K562 (cell line): ENCODE data around the gene EXOC6. TPM values are rescaled to one million over a fixed set of nuclear protein-coding genes. Genes with fewer than 3 reads are reported as not detected.
A peak's percentile ranks its signal among the peaks of the same experiment; 100 is the strongest.

Source experiments
- ATAC-seq: fragments of 200-7000 bp; cut with Tn5 transposase; 3 replicates; pipeline ENCODE4 v1.9.1; 2020; ENCODE audit warnings: moderate library complexity
- BruUV-seq: library from RNA; stranded (reverse); fragments of 400-500 nt; replicated peaks from 2 replicates; lab custom pipeline; 2021; lab: Mats Ljungman, UMichigan
- CTCF ChIA-PET: fragments of 300-600 bp; formaldehyde crosslinking; extraction: SDS; loops from one replicate; lab custom pipeline; 2021; ENCODE audit warnings: low intra/inter-chr PET ratio; lab: Yijun Ruan, JAX
- POLR2A ChIA-PET: fragments of 300-600, 350-650 bp; sonication (Branson Sonifier 250); formaldehyde crosslinking; extraction: SDS; loops from one replicate; lab custom pipeline; 2021; ENCODE audit warnings: antibody characterized with exemption, inconsistent platforms; lab: Yijun Ruan, JAX
- DNase-seq, 4 experiments: peaks; one replicate each; pipeline versions ENCODE4 v3.0.0 to v3.0.0-alpha.2; 2011 to 2018; ENCODE audit warnings: low spot score in 3 of 4, mixed read lengths in 3 of 4; ENCODE audit errors: extremely low read depth in 1 of 4
- FAIRE-seq: peaks from 2 replicates; lab custom pipeline; 2011; peaks lifted over from hg19 to GRCh38; lab: Jason Lieb, UNC
- H2AFZ ChIP-seq: 2 replicates; pipeline ENCODE4 v1.6.0; 2011; ENCODE audit warnings: low read depth, low read length, control low read depth, inconsistent platforms
- H3K27ac ChIP-seq: fragments of 200-600 bp; 3 replicates; pipeline ENCODE4 v1.8.0; 2011; ENCODE audit warnings: low read depth, mild to moderate bottlenecking, control low read depth, inconsistent platforms, low read length, moderate library complexity, mixed read lengths; ENCODE audit errors: extremely low read depth
- H3K27me3 ChIP-seq, 2 experiments: fragments of 300-600 bp in 1 of 2; 2 replicates in 1 of 2; 3 replicates in 1 of 2; pipeline versions ENCODE4 v1.6.0 to v1.8.0; 2011; ENCODE audit warnings: inconsistent platforms in 2 of 2, low read length in 2 of 2, mild to moderate bottlenecking in 1 of 2, mixed read lengths in 1 of 2, moderate library complexity in 1 of 2; ENCODE audit not compliant: control insufficient read depth in 2 of 2, insufficient read depth in 2 of 2
- H3K36me3 ChIP-seq: fragments of 300-600 bp; 3 replicates; pipeline ENCODE4 v1.8.0; 2011; ENCODE audit warnings: mild to moderate bottlenecking, low read length, inconsistent platforms; ENCODE audit not compliant: control insufficient read depth, insufficient read depth
- H3K4me1 ChIP-seq, 2 experiments: fragments of 200-600 bp in 1 of 2; replicated peaks in 1 of 2; 2 replicates in 1 of 2; 3 replicates in 1 of 2; pipeline versions ENCODE4 v1.5.1 to v1.8.0; 2011; ENCODE audit warnings: inconsistent platforms in 2 of 2, low read length in 2 of 2, mild to moderate bottlenecking in 1 of 2, mixed read lengths in 1 of 2, moderate library complexity in 1 of 2; ENCODE audit not compliant: control insufficient read depth in 2 of 2, insufficient read depth in 2 of 2
- H3K4me2 ChIP-seq: 2 replicates; pipeline ENCODE4 v1.6.1; 2011; ENCODE audit warnings: low read length, control low read depth, inconsistent platforms, mixed read lengths; ENCODE audit not compliant: insufficient read depth
- H3K4me3 ChIP-seq: fragments of 200-600 bp; sonication (generic), shearing (Covaris generic); 2 replicates; pipeline ENCODE4 v1.5.1; 2016; ENCODE audit warnings: control low read depth, inconsistent platforms
- H3K79me2 ChIP-seq: fragments of 200-600 bp; 3 replicates; pipeline ENCODE4 v1.8.0; 2011; ENCODE audit warnings: low read length, inconsistent platforms; ENCODE audit not compliant: control insufficient read depth, insufficient read depth
- H3K9ac ChIP-seq, 2 experiments: 2 replicates each; pipeline versions ENCODE4 v1.6.0 to v1.6.1; 2011; ENCODE audit warnings: low read depth in 2 of 2, low read length in 2 of 2, control low read depth in 1 of 2, inconsistent platforms in 1 of 2, mild to moderate bottlenecking in 1 of 2, mixed read lengths in 1 of 2; ENCODE audit not compliant: insufficient read depth in 1 of 2
- H3K9me1 ChIP-seq: one replicate; pipeline ENCODE4 v1.6.0; 2011; ENCODE audit warnings: inconsistent platforms, mild to moderate bottlenecking, low read length, moderate library complexity; ENCODE audit not compliant: control insufficient read depth, insufficient read depth
- H3K9me3 ChIP-seq: replicated peaks from 2 replicates; pipeline ENCODE4 v1.5.1; 2011; ENCODE audit warnings: low read depth, low read length, inconsistent platforms; ENCODE audit not compliant: control insufficient read depth, insufficient read depth
- H4K20me1 ChIP-seq: replicated peaks from 2 replicates; pipeline ENCODE4 v1.6.1; 2011; ENCODE audit warnings: low read length, inconsistent platforms, mixed read lengths; ENCODE audit not compliant: control insufficient read depth, insufficient read depth
- NFIC ChIP-seq: fragments of 450-650 bp; IDR thresholded peaks from 2 replicates; pipeline ENCODE4 v1.6.1; 2017; ENCODE audit warnings: mild to moderate bottlenecking, inconsistent platforms
- OTX1 ChIP-seq: fragments of 450-650 bp; formaldehyde crosslinking; IDR thresholded peaks from 2 replicates; pipeline ENCODE4 v1.4.0; 2022; ENCODE audit warnings: mild to moderate bottlenecking
- ZNF766 ChIP-seq: fragments of 200-800 bp; sonication (Bioruptor generic); conservative IDR thresholded peaks from 2 replicates; pipeline ENCODE4 v1.6.1; 2016; ENCODE audit warnings: missing genetic modification characterization, missing compliant biosample characterization
- WGBS: fragments of 100-300 bp; shearing (Covaris generic); methylation state at CpG from one replicate; pipeline ENCODE4 v1.1.6; 2016; ENCODE audit warnings: low coverage, mixed read lengths; ENCODE audit not compliant: insufficient coverage; ENCODE audit errors: missing lambda C conversion rate; 5-methylcytosine and 5-hydroxymethylcytosine counted together
- in situ Hi-C: fragments of 300-500 bp; cut with MboI; formaldehyde crosslinking; loops from 4 replicates; pipeline ENCODE4 v1.15.0; 2018; ENCODE audit warnings: inconsistent platforms, mixed read lengths
- intact Hi-C: fragments of 100-400 bp; cut with micrococcal nuclease; formaldehyde crosslinking; loops from 2 replicates; pipeline ENCODE4 v1.14.2; 2022
- polyA plus RNA-seq, 8 experiments: library from polyadenylated mRNA; depleted of rRNA in 4 of 8; stranded (reverse) in 5 of 8; unstranded in 3 of 8; fragments of >200 nt; fragmentation: Nextera tagmentation in 2 of 8; fragmentation: Illumina TruSeq in 1 of 8; extraction: Ambion mirVana in 2 of 8; extraction: Trizol in 1 of 8; gene quantifications; 2 replicates each; pipeline versions ENCODE4 v1.2.1 to v1.2.3, GENCODE V29; 2011 to 2014; ENCODE audit warnings: inconsistent platforms in 1 of 8, missing spikeins in 1 of 8
- total RNA-seq, 7 experiments: library from RNA; depleted of rRNA in 6 of 7; stranded (reverse); fragments of >200 nt in 6 of 7; fragmentation: Illumina TruSeq in 2 of 7; extraction: Trizol in 2 of 7; gene quantifications; 2 replicates each; pipeline versions ENCODE4 v1.2.1 to v1.2.3, GENCODE V29; 2011 to 2021; ENCODE audit warnings: low replicate concordance in 1 of 7

Gene EXOC6
- total and polyA plus RNA-seq, 9 of the 15 experiments (the other 6 are each of a cell fraction or from before 2014, with no cell fraction given) = 13.9 to 42.8 (median 24.9) TPM

DNA sequence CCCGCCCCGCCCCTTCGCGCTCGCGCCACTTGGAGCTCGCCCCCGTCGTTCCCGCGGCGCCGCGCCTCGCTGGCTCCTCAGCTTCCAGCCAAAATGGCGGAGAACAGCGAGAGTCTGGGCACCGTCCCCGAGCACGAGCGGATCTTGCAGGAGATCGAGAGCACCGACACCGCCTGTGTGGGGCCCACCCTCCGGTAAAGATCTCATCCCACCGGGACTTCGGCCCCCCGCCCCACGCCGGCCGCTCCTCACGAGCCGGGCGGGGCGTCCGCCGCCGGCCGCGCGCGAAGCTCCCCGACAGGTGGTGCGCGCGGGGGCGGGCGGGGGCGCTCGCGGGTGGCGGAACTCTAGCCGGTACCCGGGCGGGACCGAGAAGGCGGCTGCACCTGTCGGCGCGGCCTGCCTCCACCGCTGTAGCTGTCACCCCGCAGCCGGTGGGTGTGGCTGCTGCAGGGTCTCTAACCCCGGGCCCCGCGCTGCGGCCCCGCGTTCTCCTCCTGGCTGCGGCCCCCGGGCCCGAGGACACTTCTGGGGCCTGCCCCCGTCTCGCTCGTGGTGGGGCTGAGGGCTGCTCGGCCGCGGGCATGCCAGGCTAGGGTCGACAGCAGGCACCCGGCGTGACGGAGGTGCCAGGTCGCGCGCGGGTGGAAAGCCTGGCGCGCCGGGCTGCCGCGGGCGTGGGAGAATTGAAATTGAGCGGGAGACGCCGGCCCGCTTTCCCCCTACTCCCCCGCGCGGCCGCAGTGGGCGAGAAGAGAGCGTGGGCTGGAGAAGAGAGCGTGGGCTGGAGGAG is at the start of gene EXOC6 (continued):
- peak; percentile 95 for TF ChIP-seq ZNF766 (CRISPR knock-in tag)

DNA sequence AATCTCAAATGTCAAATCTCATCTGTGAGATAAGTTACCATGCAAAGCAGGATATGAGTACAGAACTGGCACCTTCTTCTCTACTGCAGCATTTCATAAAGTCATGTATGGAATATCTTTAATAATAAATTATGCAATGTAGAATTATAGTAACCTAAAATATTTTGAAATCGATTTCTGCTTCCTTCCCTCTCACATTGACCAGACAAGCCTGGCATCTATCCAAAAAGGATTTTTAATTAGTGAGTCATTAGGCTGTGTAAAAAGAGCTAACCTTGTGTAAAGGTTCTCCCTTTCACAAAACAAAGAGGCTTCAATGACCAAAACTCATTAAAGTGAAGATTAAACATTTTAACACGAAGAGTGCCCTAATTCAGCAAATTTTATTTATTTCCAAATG is 48.8 kb upstream of the EXOC6 start:
- Histone ChIP-seq H3K4me3 (no peak overlapping the region), H3K9me1 (no peaks in the 10 kb centered on the region), H3K36me3 (no peaks in the 10 kb centered on the region), H3K4me2 (no peak overlapping the region), H3K9me3 (no peaks in the 10 kb centered on the region), H3K27me3 (no peaks in the 10 kb centered on the region), H2AFZ (no peak overlapping the region), H4K20me1 (no peaks in the 10 kb centered on the region), H3K27ac (no peak overlapping the region), H3K79me2 (no peaks in the 10 kb centered on the region), H3K9ac (no peak overlapping the region), H3K4me1 (no peaks in the 10 kb centered on the region; a peak in 1 of 5 replicates)
- 12% methylated on average over 2 of the region's 2 CpGs for whole genome bisulfite sequencing
- intact Hi-C loops (no loop called here), in situ Hi-C loops (no loop called here)
- ChIA-PET CTCF (no interaction called here), POLR2A (no interaction called here)
- no peak for TF ChIP-seq OTX1 (CRISPR knock-in tag)
- TF ChIP-seq NFIC = peak; percentile 22; the same call in 1 of the 2 replicates
- no TSS peak for BruUV-seq
- no peak for FAIRE-seq
- no peak for DNase-seq
- no peak for ATAC-seq
